Urinary bladder (tissue), 4 donors: Measurements from ENCODE around the gene DNAH2. TPM values are rescaled to one million over a fixed set of nuclear protein-coding genes. Genes with fewer than 3 reads are reported as not detected.

Source experiments
- DNase-seq: peaks from one replicate; pipeline ENCODE4 v3.0.0-alpha.2; 2015; ENCODE audit errors: extremely low spot score
- H3K27ac ChIP-seq: one replicate; pipeline ENCODE4 v1.5.1; 2013; ENCODE audit warnings: low read depth, mild to moderate bottlenecking, moderate library complexity
- H3K36me3 ChIP-seq: one replicate; pipeline ENCODE4 v1.6.1; 2013; ENCODE audit warnings: mild to moderate bottlenecking, moderate library complexity; ENCODE audit not compliant: insufficient read depth
- H3K4me1 ChIP-seq: one replicate; pipeline ENCODE4 v1.6.1; 2013; ENCODE audit warnings: mild to moderate bottlenecking, moderate library complexity; ENCODE audit not compliant: insufficient read depth
- H3K4me3 ChIP-seq: one replicate; pipeline ENCODE4 v1.5.1; 2013; ENCODE audit warnings: low read depth, low read length
- WGBS: extraction: QIAGEN DNeasy Blood & Tissue Kit; methylation state at CpG from one replicate; pipeline ENCODE4 v1.1.7; 2013; 5-methylcytosine and 5-hydroxymethylcytosine counted together
- polyA plus RNA-seq: library from polyadenylated mRNA; stranded (reverse); fragments of 200-250 nt; gene quantifications from one replicate; pipeline ENCODE4 v1.2.3, GENCODE V29; 2013
- total RNA-seq: library from RNA; depleted of rRNA; stranded (reverse); fragments of >200 nt; gene quantifications from one replicate; pipeline ENCODE4 v1.2.3, GENCODE V29; 2014
- donor health status: healthy with polysubstance abuse.
- donor health status: healthy.

Gene DNAH2
- total and polyA plus RNA-seq, 2 donors = 0.11 to 0.16 TPM

GRCh38 chr17:7882068-7882467 lies 164.5 kb downstream of the DNAH2 start:
- DNase-seq = no peak
- no peaks in the 10 kb centered on the region for H3K4me1 ChIP-seq
- 71% methylated on average over 7 of the region's 7 CpGs for WGBS
- no peak overlapping the region for H3K27ac ChIP-seq
- H3K4me3 ChIP-seq = no peak overlapping the region
- no peaks in the 10 kb centered on the region for H3K36me3 ChIP-seq

DNA sequence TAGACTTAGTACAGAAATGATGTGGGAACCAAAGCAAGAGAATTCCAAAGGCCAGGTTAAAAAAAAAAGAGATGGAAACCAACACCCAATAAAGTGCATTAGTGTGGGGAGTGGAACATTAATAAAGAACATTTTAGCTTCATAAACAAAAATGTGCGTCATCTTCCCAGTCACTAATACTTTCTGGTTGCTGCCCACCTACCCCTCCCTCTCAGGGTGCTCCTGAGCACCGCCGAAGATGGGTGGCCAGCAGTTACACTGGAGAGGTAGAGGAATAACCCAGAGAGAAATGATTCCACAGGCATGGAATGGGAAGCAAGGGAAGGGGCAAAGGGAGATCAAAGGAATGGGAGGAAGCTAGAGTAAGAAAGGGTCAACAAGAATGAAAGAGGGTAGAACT lies 165.1 kb downstream of the DNAH2 start:
- no peak overlapping the region for H3K4me3 ChIP-seq
- no peak for DNase-seq
- no peaks in the 10 kb centered on the region for H3K4me1 ChIP-seq
- no peaks in the 10 kb centered on the region for H3K36me3 ChIP-seq
- 61% methylated on average over 3 of the region's 3 CpGs for WGBS
- H3K27ac ChIP-seq = no peak overlapping the region

Other genes with a start within 250 kb of the DNAH2 start
- 21.1 TPM for gene ZBTB4, start 238.1 kb upstream of the DNAH2 start, total RNA-seq
- gene ZBTB4, start 238.1 kb upstream of the DNAH2 start, polyA plus RNA-seq = 76.2 TPM
- not detected for gene SLC35G6, start 236.3 kb upstream of the DNAH2 start, total RNA-seq
- gene SLC35G6, start 236.3 kb upstream of the DNAH2 start, polyA plus RNA-seq = not detected
- 52.3 TPM for gene POLR2A, start 233.4 kb upstream of the DNAH2 start, total RNA-seq
- 32.2 TPM for gene POLR2A, start 233.4 kb upstream of the DNAH2 start, polyA plus RNA-seq
- gene TNFSF12, start 168.7 kb upstream of the DNAH2 start, total RNA-seq = 8.5 TPM
- gene TNFSF12, start 168.7 kb upstream of the DNAH2 start, polyA plus RNA-seq = 87.2 TPM
- gene TNFSF13, start 159.0 kb upstream of the DNAH2 start, total RNA-seq = 3.8 TPM
- 22.3 TPM for gene TNFSF13, start 159.0 kb upstream of the DNAH2 start, polyA plus RNA-seq
- 34.7 TPM for gene SENP3, start 155.8 kb upstream of the DNAH2 start, total RNA-seq
- 54.6 TPM for gene SENP3, start 155.8 kb upstream of the DNAH2 start, polyA plus RNA-seq
- gene CD68, start 138.1 kb upstream of the DNAH2 start, total RNA-seq = 9.1 TPM
- 73.7 TPM for gene CD68, start 138.1 kb upstream of the DNAH2 start, polyA plus RNA-seq
- 40.2 TPM for gene MPDU1, start 133.9 kb upstream of the DNAH2 start, total RNA-seq
- 40.4 TPM for gene MPDU1, start 133.9 kb upstream of the DNAH2 start, polyA plus RNA-seq
- 1.2 TPM for gene SOX15, start 127.7 kb upstream of the DNAH2 start, total RNA-seq
- gene SOX15, start 127.7 kb upstream of the DNAH2 start, polyA plus RNA-seq = 15.3 TPM
- 26.2 TPM for gene FXR2, start 102.8 kb upstream of the DNAH2 start, total RNA-seq
- gene FXR2, start 102.8 kb upstream of the DNAH2 start, polyA plus RNA-seq = 38.5 TPM
- gene SAT2, start 89.9 kb upstream of the DNAH2 start, total RNA-seq = 24.8 TPM
- 116 TPM for gene SAT2, start 89.9 kb upstream of the DNAH2 start, polyA plus RNA-seq
- 0.32 TPM for gene SHBG, start 87.6 kb upstream of the DNAH2 start, total RNA-seq
- 0.22 TPM for gene SHBG, start 87.6 kb upstream of the DNAH2 start, polyA plus RNA-seq
- gene ATP1B2, start 66.8 kb upstream of the DNAH2 start, total RNA-seq = 4.9 TPM
- 6.4 TPM for gene ATP1B2, start 66.8 kb upstream of the DNAH2 start, polyA plus RNA-seq
- 17.9 TPM for gene TP53, start 30.3 kb upstream of the DNAH2 start, total RNA-seq
- gene TP53, start 30.3 kb upstream of the DNAH2 start, polyA plus RNA-seq = 31.8 TPM
- 4.1 TPM for gene WRAP53, start 29.3 kb upstream of the DNAH2 start, total RNA-seq
- 7.7 TPM for gene WRAP53, start 29.3 kb upstream of the DNAH2 start, polyA plus RNA-seq
- 3.3 TPM for gene EFNB3, start 12.5 kb upstream of the DNAH2 start, total RNA-seq
- gene EFNB3, start 12.5 kb upstream of the DNAH2 start, polyA plus RNA-seq = 0.86 TPM
- gene KDM6B, start 116.5 kb downstream of the DNAH2 start, total RNA-seq = 7.9 TPM
- gene KDM6B, start 116.5 kb downstream of the DNAH2 start, polyA plus RNA-seq = 17.3 TPM
- 8.1 TPM for gene TMEM88, start 137.3 kb downstream of the DNAH2 start, total RNA-seq
- 37.0 TPM for gene TMEM88, start 137.3 kb downstream of the DNAH2 start, polyA plus RNA-seq
- gene NAA38, start 139.8 kb downstream of the DNAH2 start, total RNA-seq = 44.4 TPM
- 110 TPM for gene NAA38, start 139.8 kb downstream of the DNAH2 start, polyA plus RNA-seq
- gene CYB5D1, start 140.3 kb downstream of the DNAH2 start, total RNA-seq = 6.9 TPM
- 12.5 TPM for gene CYB5D1, start 140.3 kb downstream of the DNAH2 start, polyA plus RNA-seq
- 84.8 TPM for gene CHD3, start 171.0 kb downstream of the DNAH2 start, total RNA-seq
- 109 TPM for gene CHD3, start 171.0 kb downstream of the DNAH2 start, polyA plus RNA-seq
- gene RNF227, start 198.5 kb downstream of the DNAH2 start, total RNA-seq = 4.2 TPM
- gene RNF227, start 198.5 kb downstream of the DNAH2 start, polyA plus RNA-seq = 3.8 TPM
- 2.3 TPM for gene KCNAB3, start 212.1 kb downstream of the DNAH2 start, total RNA-seq
- gene KCNAB3, start 212.1 kb downstream of the DNAH2 start, polyA plus RNA-seq = 1.3 TPM
- gene TRAPPC1, start 214.2 kb downstream of the DNAH2 start, total RNA-seq = 19.9 TPM
- 137 TPM for gene TRAPPC1, start 214.2 kb downstream of the DNAH2 start, polyA plus RNA-seq
- 23.8 TPM for gene CNTROB, start 214.5 kb downstream of the DNAH2 start, total RNA-seq
- gene CNTROB, start 214.5 kb downstream of the DNAH2 start, polyA plus RNA-seq = 24.7 TPM